ENCODE measurements around the gene AHCY.

GRCh38 chr20:34293119-34293518 is 10.0 kb downstream of the AHCY start:
- TF ChIP-seq SUZ12 (IDR thresholded peaks at IDR 0.05; ENCODE audit: extremely low read depth, insufficient read depth, insufficient read length) (no peak), ZNF274 (IDR thresholded peaks at IDR 0.05; ENCODE audit: low read depth, low read length) (no peak)

All from NT2/D1 (cell line).